Endothelial cell of umbilical vein (primary cell): ENCODE measurements around the gene PWP1.
"Not testable (repeated sequence)": the region's sequence is repeated elsewhere in the genome, so short reads cannot be mapped to it uniquely, and the experiment has no call there.

Experiments used
- POLR2A ChIP-seq: IDR thresholded peaks from 2 replicates; pipeline ENCODE4 v1.6.1; 2012; ENCODE audit warnings: low read depth, mild to moderate bottlenecking, control low read depth, low read length
- POLR2AphosphoS5 ChIP-seq: IDR thresholded peaks from 2 replicates; pipeline ENCODE4 v1.6.1; 2012; ENCODE audit warnings: low read depth, mild to moderate bottlenecking, control low read depth, low read length, moderate library complexity; ENCODE audit not compliant: insufficient read depth
- TF ChIP-seq, protein P1 (sequence below), 2 donors: IDR thresholded peaks; 1 replicate in 1 of 2; 2 replicates in 1 of 2; pipeline ENCODE4 v1.5.1; 2011; ENCODE audit warnings: low read length in 2 of 2, mild to moderate bottlenecking in 2 of 2, moderate library complexity in 2 of 2, control low read depth in 1 of 2, inconsistent platforms in 1 of 2, low read depth in 1 of 2; ENCODE audit not compliant: insufficient read depth in 1 of 2; ENCODE audit errors: extremely low read depth in 1 of 2

DNA sequence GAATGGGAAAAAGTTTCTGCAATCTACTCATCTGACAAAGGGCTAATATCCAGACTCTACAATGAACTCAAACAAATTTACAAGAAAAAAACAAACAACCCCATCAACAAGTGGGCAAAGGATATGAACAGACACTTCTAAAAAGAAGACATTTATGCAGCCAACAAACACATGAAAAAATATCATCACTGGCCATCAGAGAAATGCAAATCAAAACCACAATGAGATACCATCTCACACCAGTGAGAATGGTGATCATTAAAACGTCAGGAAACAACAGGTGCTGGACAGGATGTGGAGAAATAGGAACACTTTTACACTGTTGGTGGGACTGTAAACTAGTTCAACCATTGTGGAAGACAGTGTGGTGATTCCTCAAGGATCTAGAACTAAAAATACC is 41.7 kb downstream of the PWP1 start:
- TF ChIP-seq POLR2A, POLR2AphosphoS5: not testable (repeated sequence)
- TF ChIP-seq, protein P1, sequence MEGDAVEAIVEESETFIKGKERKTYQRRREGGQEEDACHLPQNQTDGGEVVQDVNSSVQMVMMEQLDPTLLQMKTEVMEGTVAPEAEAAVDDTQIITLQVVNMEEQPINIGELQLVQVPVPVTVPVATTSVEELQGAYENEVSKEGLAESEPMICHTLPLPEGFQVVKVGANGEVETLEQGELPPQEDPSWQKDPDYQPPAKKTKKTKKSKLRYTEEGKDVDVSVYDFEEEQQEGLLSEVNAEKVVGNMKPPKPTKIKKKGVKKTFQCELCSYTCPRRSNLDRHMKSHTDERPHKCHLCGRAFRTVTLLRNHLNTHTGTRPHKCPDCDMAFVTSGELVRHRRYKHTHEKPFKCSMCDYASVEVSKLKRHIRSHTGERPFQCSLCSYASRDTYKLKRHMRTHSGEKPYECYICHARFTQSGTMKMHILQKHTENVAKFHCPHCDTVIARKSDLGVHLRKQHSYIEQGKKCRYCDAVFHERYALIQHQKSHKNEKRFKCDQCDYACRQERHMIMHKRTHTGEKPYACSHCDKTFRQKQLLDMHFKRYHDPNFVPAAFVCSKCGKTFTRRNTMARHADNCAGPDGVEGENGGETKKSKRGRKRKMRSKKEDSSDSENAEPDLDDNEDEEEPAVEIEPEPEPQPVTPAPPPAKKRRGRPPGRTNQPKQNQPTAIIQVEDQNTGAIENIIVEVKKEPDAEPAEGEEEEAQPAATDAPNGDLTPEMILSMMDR (IDR thresholded peaks at IDR 0.05; ENCODE audit: extremely low read depth in 1 of 2, insufficient read depth in 1 of 2, low read depth in 1 of 2, low read length in 2 of 2), result not testable (repeated sequence)
